Caco-2 (cell line): Measurements from ENCODE around the gene PKIG. TPM values are rescaled to one million over a fixed set of nuclear protein-coding genes. Genes with fewer than 3 reads are reported as not detected.

Experiments used
- BruUV-seq: library from RNA; stranded (reverse); fragments of 400-500 nt; replicated peaks from 2 replicates; lab custom pipeline; 2021; lab: Mats Ljungman, UMichigan
- CTCF ChIA-PET: fragments of 300-600 bp; sonication (Branson Sonifier 250); formaldehyde crosslinking; loops from one replicate; lab custom pipeline; 2022; ENCODE audit warnings: antibody characterized with exemption; lab: Charles Lee
- POLR2A ChIA-PET: fragments of 300-600 bp; sonication (Branson Sonifier 250); formaldehyde crosslinking; loops from one replicate; lab custom pipeline; 2022; ENCODE audit warnings: antibody characterized with exemption; lab: Charles Lee
- DNase-seq, 2 experiments: peaks; one replicate each; pipeline versions ENCODE4 v3.0.0 to v3.0.0-alpha.2; 2020 to 2022
- H3K27me3 ChIP-seq: replicated peaks from 2 replicates; pipeline ENCODE4 v1.6.0; 2011; ENCODE audit warnings: low read length; ENCODE audit not compliant: control insufficient read depth, insufficient read depth
- H3K36me3 ChIP-seq: 2 replicates; pipeline ENCODE4 v1.5.1; 2011; ENCODE audit warnings: low read length; ENCODE audit not compliant: control insufficient read depth, insufficient read depth
- H3K4me1 ChIP-seq: fragments of 250-450 bp; sonication (Bioruptor Pico); 2 replicates; pipeline ENCODE4 v1.5.1; 2020; ENCODE audit warnings: mild to moderate bottlenecking
- H3K4me3 ChIP-seq: 2 replicates; pipeline ENCODE4 v1.5.1; 2011; ENCODE audit warnings: low read depth, mild to moderate bottlenecking, control low read depth, low read length
- H3K9me3 ChIP-seq: fragments of 250-450 bp; sonication (Bioruptor Pico); 2 replicates; pipeline ENCODE4 v1.5.1; 2020; ENCODE audit warnings: mild to moderate bottlenecking, moderate library complexity
- H3K27ac Mint-ChIP-seq: one replicate; pipeline ENCODE4 v1.8.0; 2022; ENCODE audit warnings: mixed read lengths; ENCODE audit not compliant: unreplicated experiment
- H3K27me3 Mint-ChIP-seq: one replicate; pipeline ENCODE4 v1.8.0; 2022; ENCODE audit warnings: mixed read lengths; ENCODE audit not compliant: insufficient read depth, unreplicated experiment
- H3K36me3 Mint-ChIP-seq: one replicate; pipeline ENCODE4 v1.8.0; 2022; ENCODE audit warnings: mild to moderate bottlenecking, mixed read lengths; ENCODE audit not compliant: insufficient read depth, unreplicated experiment
- H3K4me1 Mint-ChIP-seq: one replicate; pipeline ENCODE4 v1.8.0; 2022; ENCODE audit warnings: low read depth, mixed read lengths; ENCODE audit not compliant: unreplicated experiment
- H3K4me3 Mint-ChIP-seq: one replicate; pipeline ENCODE4 v1.8.0; 2022; ENCODE audit warnings: mild to moderate bottlenecking, moderate library complexity, mixed read lengths; ENCODE audit not compliant: unreplicated experiment
- H3K9me3 Mint-ChIP-seq: one replicate; pipeline ENCODE4 v1.8.0; 2022; ENCODE audit warnings: mixed read lengths; ENCODE audit not compliant: unreplicated experiment
- intact Hi-C: fragments of 100-400 bp; cut with micrococcal nuclease; formaldehyde crosslinking; loops from one replicate; pipeline ENCODE4 v1.10.0; 2022; ENCODE audit not compliant: unreplicated experiment
- total RNA-seq: library from RNA; stranded (reverse); gene quantifications from 2 replicates; pipeline ENCODE4 v1.2.3, GENCODE V29; 2022
- TF ChIP-seq, protein P1 (sequence below), 2 experiments: fragments of 200-600 bp in 1 of 2; IDR thresholded peaks; 1 replicate in 1 of 2; 2 replicates in 1 of 2; pipeline versions ENCODE4 v1.5.1 to v1.8.0; 2011 to 2022; ENCODE audit warnings: antibody characterized with exemption in 1 of 2, control low read depth in 1 of 2, inconsistent platforms in 1 of 2, low read depth in 1 of 2, low read length in 1 of 2, mild to moderate bottlenecking in 1 of 2, moderate library complexity in 1 of 2; ENCODE audit not compliant: insufficient read depth in 1 of 2, severe bottlenecking in 1 of 2, unreplicated experiment in 1 of 2

PKIG gene
- total RNA-seq, 1 experiment from 2014 or later, result 25.9 TPM

DNA sequence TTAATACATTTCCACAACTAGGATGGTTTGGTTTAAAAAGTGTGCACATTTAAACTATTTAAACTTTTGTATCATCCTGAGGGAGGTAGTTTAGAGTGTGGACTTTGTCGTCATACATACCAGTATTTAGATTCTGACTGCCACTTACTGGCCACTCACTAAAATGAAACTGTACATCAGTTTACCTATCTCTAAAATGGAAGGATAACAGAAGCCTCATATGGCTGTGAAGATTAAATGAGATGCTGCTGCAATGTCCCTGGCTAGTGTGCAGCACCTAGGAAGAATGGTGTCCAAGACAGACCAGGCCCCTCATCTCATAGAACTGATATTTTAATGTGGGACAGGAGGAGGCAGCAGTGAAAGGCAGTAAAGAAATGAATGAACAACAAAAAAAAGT is 12.0 kb upstream of the PKIG start:
- H3K4me1 ChIP-seq, result 0 out of 2 replicates have a peak, but pooled peaks cover 9% of the 10 kb centered on the region
- H3K27me3 Mint-ChIP-seq, result no peaks in the 10 kb centered on the region
- no peaks in the 10 kb centered on the region for H3K27me3 ChIP-seq
- H3K9me3 Mint-ChIP-seq, result no peaks in the 10 kb centered on the region
- no peaks in the 10 kb centered on the region for H3K36me3 ChIP-seq
- ChIA-PET POLR2A (no interaction called here), CTCF (no interaction called here)
- TF ChIP-seq, protein P1, sequence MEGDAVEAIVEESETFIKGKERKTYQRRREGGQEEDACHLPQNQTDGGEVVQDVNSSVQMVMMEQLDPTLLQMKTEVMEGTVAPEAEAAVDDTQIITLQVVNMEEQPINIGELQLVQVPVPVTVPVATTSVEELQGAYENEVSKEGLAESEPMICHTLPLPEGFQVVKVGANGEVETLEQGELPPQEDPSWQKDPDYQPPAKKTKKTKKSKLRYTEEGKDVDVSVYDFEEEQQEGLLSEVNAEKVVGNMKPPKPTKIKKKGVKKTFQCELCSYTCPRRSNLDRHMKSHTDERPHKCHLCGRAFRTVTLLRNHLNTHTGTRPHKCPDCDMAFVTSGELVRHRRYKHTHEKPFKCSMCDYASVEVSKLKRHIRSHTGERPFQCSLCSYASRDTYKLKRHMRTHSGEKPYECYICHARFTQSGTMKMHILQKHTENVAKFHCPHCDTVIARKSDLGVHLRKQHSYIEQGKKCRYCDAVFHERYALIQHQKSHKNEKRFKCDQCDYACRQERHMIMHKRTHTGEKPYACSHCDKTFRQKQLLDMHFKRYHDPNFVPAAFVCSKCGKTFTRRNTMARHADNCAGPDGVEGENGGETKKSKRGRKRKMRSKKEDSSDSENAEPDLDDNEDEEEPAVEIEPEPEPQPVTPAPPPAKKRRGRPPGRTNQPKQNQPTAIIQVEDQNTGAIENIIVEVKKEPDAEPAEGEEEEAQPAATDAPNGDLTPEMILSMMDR (IDR thresholded peaks at IDR 0.05; ENCODE audit: insufficient read depth in 1 of 2, low read depth in 1 of 2, low read length in 1 of 2, severe bottlenecking in 1 of 2, unreplicated experiment in 1 of 2), result no peak
- intact Hi-C loops, result loop anchor here (1.0 kb wide), 1 partner anchor 279 kb away; no protein-coding TSS in a partner anchor
- BruUV-seq, result no TSS peak
- no peaks in the 10 kb centered on the region for H3K36me3 Mint-ChIP-seq
- DNase-seq, result no peak
- H3K27ac Mint-ChIP-seq, result no peak overlapping the region
- H3K4me3 Mint-ChIP-seq, result no peak overlapping the region
- no peaks in the 10 kb centered on the region for H3K9me3 ChIP-seq
- peaks cover 12% of the 10 kb centered on the region for H3K4me1 Mint-ChIP-seq
- no peak overlapping the region for H3K4me3 ChIP-seq

GRCh38 chr20:44571362-44571988 is 10.9 kb upstream of the PKIG start:
- Mint-ChIP-seq H3K36me3 (no peaks in the 10 kb centered on the region), H3K27me3 (no peaks in the 10 kb centered on the region), H3K27ac (no peak overlapping the region), H3K4me1 (peaks cover 20% of the 10 kb centered on the region), H3K9me3 (no peaks in the 10 kb centered on the region), H3K4me3 (no peak overlapping the region)
- DNase-seq, result no peak
- no peaks in the 10 kb centered on the region for H3K9me3 ChIP-seq
- no peak overlapping the region for H3K4me3 ChIP-seq
- no peaks in the 10 kb centered on the region for H3K27me3 ChIP-seq
- 0 out of 2 replicates have a peak, but pooled peaks cover 9% of the 10 kb centered on the region for H3K4me1 ChIP-seq
- ChIA-PET POLR2A (no interaction called here), CTCF (interaction anchor here (0.6 to 0.7 kb wide), 2 partner anchors 75 to 1228 kb away, joined by 3 read pairs; no protein-coding TSS in a partner anchor)
- intact Hi-C loops, result no loop called here
- BruUV-seq, result no TSS peak
- TF ChIP-seq, protein P1 (IDR thresholded peaks at IDR 0.05; ENCODE audit: insufficient read depth in 1 of 2, low read depth in 1 of 2, low read length in 1 of 2, severe bottlenecking in 1 of 2, unreplicated experiment in 1 of 2), result no peak
- no peaks in the 10 kb centered on the region for H3K36me3 ChIP-seq

DNA sequence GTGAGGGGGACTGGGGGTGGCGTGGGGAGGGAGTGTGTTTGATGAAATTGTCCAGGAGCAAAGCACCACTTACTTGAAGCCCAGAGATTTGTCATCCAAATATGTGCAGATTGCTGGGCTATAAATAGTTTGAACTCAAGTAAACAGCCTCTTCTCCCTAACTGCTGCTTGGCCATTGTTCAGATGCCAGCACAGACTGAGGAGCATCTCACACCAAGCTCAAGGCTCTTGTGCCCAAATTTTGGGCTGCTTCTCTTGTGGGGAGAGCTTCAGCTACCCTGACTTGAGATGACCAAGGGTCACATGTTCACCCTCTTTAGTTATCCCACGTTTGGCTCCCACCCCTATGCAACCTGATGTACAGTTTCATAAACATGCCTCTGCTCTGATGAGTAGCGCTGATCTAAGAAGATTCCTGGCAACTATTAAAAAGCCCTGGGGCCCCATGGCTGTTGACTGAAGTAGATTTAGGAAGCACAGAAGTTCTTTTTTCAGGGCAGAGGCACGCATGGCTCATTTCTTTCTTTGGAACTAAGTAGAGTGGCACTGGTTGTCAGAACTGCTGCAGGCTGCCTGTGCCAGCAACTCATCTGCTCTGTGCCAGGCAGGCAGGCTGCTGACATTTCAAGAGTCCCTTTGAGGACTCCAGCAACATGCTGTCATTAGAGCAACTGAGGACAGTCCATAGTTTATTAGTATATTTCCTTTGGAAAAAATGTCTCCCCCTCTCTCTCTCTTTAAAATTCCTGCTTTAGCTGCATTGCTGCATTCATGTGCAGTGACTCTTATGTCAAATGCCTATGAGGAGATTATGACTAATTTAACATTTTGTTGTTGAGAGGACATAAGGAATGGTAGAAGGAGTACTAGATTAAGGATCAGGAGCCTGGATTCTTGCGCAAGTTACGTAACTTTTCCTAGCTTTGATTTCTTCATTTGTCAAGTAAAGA is 9.6 kb upstream of the PKIG start:
- ChIA-PET POLR2A (interaction anchor here (0.9 kb wide), 1 partner anchor 18 kb away, joined by 3 read pairs; no protein-coding TSS in a partner anchor), CTCF (no interaction called here)
- Mint-ChIP-seq H3K4me1 (peaks cover 21% of the 10 kb centered on the region), H3K4me3 (no peak overlapping the region), H3K9me3 (no peaks in the 10 kb centered on the region), H3K27me3 (no peaks in the 10 kb centered on the region), H3K27ac (peak overlapping the region; percentile 33), H3K36me3 (no peaks in the 10 kb centered on the region)
- Histone ChIP-seq H3K36me3 (no peaks in the 10 kb centered on the region), H3K4me3 (no peak overlapping the region), H3K27me3 (no peaks in the 10 kb centered on the region), H3K4me1 (0 out of 2 replicates have a peak, but pooled peaks cover 9% of the 10 kb centered on the region), H3K9me3 (no peaks in the 10 kb centered on the region)
- DNase-seq, result no peak
- BruUV-seq, result no TSS peak
- intact Hi-C loops, result no loop called here
- TF ChIP-seq, protein P1 (IDR thresholded peaks at IDR 0.05; ENCODE audit: insufficient read depth in 1 of 2, low read depth in 1 of 2, low read length in 1 of 2, severe bottlenecking in 1 of 2, unreplicated experiment in 1 of 2), result no peak
